BLaER1 treated with 17β-estradiol and CSF1 and Interleukin-3, amounts not matched to agents 10 nM and 100 nM (cell line): ENCODE results near the gene ZRANB1.
A peak's percentile ranks its signal among the peaks of the same experiment; 100 is the strongest.

Experiments used
- H3K27ac ChIP-seq, 11 experiments: shearing (Covaris generic); formaldehyde crosslinking; 2 replicates each; pipeline ENCODE4 v1.8.1; 2022
- H3K27me3 ChIP-seq, 11 experiments: shearing (Covaris generic); formaldehyde crosslinking; 2 replicates each; pipeline ENCODE4 v1.8.1; 2022
- H3K36me3 ChIP-seq, 11 experiments: shearing (Covaris generic); formaldehyde crosslinking; 2 replicates each; pipeline ENCODE4 v1.8.1; 2022
- H3K4me1 ChIP-seq, 10 experiments: shearing (Covaris generic); formaldehyde crosslinking; 2 replicates each; pipeline ENCODE4 v1.8.1; 2022
- H3K4me2 ChIP-seq, 11 experiments: shearing (Covaris generic); formaldehyde crosslinking; 2 replicates each; pipeline ENCODE4 v1.8.1; 2022
- H3K4me3 ChIP-seq, 10 experiments: shearing (Covaris generic); formaldehyde crosslinking; 2 replicates each; pipeline ENCODE4 v1.8.1; 2022
- H3K9ac ChIP-seq, 11 experiments: shearing (Covaris generic); formaldehyde crosslinking; 2 replicates each; pipeline ENCODE4 v1.8.1; 2022
- H3K9me3 ChIP-seq, 11 experiments: shearing (Covaris generic); formaldehyde crosslinking; replicated peaks in 1 of 11; 2 replicates each; pipeline ENCODE4 v1.8.1; 2022
- H4K20me1 ChIP-seq, 11 experiments: shearing (Covaris generic); formaldehyde crosslinking; 2 replicates each; pipeline ENCODE4 v1.8.1; 2022
- Cebpa-rat ChIP-seq, 11 experiments: shearing (Covaris generic); IDR thresholded peaks; 2 replicates each; pipeline ENCODE4 v1.8.1; 2022

The ZRANB1 gene

DNA sequence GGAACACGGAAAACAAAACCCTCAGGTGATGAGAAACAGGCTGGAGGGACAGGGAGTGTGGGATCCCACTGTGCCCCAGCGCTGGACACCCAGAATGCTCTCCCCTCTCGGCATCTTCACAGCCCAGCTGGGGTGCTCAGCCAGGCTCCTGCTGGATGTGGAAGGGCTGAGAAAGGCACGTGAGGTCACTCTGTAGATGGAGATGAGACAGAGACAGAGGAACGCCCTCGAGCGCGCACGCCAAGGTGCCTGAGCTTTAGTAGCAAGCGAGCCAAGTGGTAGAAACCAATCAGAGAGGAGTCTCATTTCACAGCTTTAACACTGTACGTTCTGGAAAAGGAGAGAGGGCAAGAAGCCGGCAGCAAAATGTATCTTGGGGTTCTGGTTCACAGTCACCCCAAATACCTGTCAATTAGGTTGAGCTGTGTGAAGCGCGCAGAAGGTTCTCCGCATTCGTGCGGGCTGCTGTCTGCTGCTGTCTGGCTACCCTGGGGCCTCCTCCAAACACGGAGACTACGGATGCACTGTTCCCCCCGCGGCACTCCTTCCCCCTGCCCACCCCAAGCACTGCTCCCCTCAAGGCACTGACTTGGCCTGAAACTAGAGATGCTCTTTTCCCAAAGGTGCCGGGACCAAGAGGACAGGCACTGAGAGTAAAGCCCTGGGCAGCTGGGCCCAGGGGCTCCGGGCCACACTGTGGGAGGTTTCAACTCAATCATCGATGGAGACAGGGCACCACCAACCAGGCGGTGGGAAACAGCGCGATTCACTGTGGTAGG, 91.4 kb downstream of the ZRANB1 start:
- Histone ChIP-seq H3K36me3 (peaks cover 89 to 100% (median 99%) of the 10 kb centered on the region in 11 experiments), H4K20me1 (peaks cover 99 to 100% (median 100%) of the 10 kb centered on the region in 11 experiments), H3K9ac (no peak overlapping the region), H3K27me3 (no peaks in the 10 kb centered on the region), H3K4me3 (no peak overlapping the region), H3K9me3 (no peaks in the 10 kb centered on the region), H3K27ac (no peak overlapping the region), H3K4me2 (peak overlapping the region in 2 of 11 experiments; percentile 10 to 25; a peak in 2 of 22 replicates), H3K4me1 (peaks cover 0 to 21% (median 3%) of the 10 kb centered on the region in 10 experiments; a peak in 8 of 20 replicates)
- no peak for TF ChIP-seq Cebpa-rat (IDR thresholded peaks at IDR 0.05)

- Histone ChIP-seq H3K4me1 (peaks cover 0 to 26% (median 3%) of the 10 kb centered on the region in 10 experiments; a peak in 8 of 20 replicates), H3K4me2 (no peak overlapping the region), H3K27ac (no peak overlapping the region), H3K9ac (no peak overlapping the region), H3K27me3 (no peaks in the 10 kb centered on the region), H3K9me3 (no peaks in the 10 kb centered on the region), H3K4me3 (no peak overlapping the region), H4K20me1 (peaks cover 99 to 100% (median 100%) of the 10 kb centered on the region in 11 experiments), H3K36me3 (peaks cover 92 to 100% (median 99%) of the 10 kb centered on the region in 11 experiments)
- no peak for TF ChIP-seq Cebpa-rat (IDR thresholded peaks at IDR 0.05)
These were observed 92.8 kb downstream of the ZRANB1 start for GRCh38 chr10:125034675-125035074.

DNA sequence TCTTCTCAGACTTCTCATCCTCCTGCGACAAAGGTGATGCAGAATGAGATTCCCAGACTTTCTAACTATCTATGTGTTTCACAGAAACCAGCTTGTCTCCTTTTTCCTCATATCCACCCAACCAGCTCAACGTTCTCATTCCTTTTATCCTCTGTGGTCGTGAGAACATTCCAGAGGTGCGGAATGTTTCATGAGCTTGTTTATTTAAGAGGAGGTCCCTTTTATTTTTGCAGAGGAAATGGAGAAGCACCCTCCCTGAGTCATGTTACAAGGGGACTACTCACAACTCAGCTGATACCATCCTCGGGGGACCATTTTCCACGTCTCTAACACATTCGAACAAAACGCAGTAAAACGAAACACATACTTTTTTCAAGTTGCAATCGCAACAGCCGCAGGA, 93.2 kb downstream of the ZRANB1 start:
- no peaks in the 10 kb centered on the region for H3K27me3 ChIP-seq
- H3K36me3 ChIP-seq: peaks cover 88 to 100% (median 97%) of the 10 kb centered on the region in 11 experiments
- H4K20me1 ChIP-seq: peaks cover 99 to 100% (median 100%) of the 10 kb centered on the region in 11 experiments
- no peak overlapping the region for H3K27ac ChIP-seq
- H3K4me1 ChIP-seq: peaks cover 0 to 30% (median 3%) of the 10 kb centered on the region in 10 experiments; a peak in 8 of 20 replicates
- no peak overlapping the region for H3K9ac ChIP-seq
- H3K9me3 ChIP-seq: no peaks in the 10 kb centered on the region
- H3K4me3 ChIP-seq: no peak overlapping the region
- H3K4me2 ChIP-seq: no peak overlapping the region
- no peak for TF ChIP-seq Cebpa-rat (IDR thresholded peaks at IDR 0.05)

DNA sequence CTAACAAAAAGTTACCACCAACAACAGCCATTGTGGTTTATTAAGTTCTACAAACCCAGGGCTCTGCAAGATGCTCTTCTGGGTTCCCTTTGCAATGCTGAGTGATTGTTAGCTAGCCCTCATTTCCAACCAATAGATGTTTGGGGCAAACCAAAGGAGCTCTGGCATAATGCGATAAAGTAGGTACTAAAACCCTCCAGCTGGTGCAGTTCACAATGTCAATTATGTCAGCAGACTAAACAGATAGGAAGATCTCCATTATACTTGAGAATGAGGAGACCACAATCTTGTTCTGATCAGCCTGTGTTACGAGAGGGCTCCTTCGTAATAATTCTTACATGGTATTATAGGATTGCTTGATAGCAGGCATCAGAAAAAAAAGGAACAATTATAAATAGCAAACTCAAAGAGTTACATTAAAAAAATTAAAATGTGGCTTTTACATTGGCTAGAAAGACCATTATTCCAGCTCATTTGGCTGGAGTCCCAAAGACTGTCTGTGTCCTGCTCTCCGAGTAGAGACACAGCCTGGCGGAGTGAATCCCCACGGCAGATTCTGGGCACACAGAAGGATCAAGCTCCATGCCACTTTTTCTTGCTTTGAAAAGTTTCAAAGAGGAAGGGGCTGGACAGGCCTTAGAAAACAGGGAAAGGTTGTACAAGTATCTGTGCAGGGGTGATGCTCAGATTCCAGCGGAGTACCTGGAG, 93.8 kb downstream of the ZRANB1 start:
- Histone ChIP-seq H3K36me3 (peaks cover 82 to 95% (median 92%) of the 10 kb centered on the region in 11 experiments), H3K4me1 (peaks cover 0 to 30% (median 3%) of the 10 kb centered on the region in 10 experiments; a peak in 8 of 20 replicates), H3K27me3 (no peaks in the 10 kb centered on the region), H3K9me3 (no peaks in the 10 kb centered on the region), H3K4me3 (no peak overlapping the region), H3K9ac (no peak overlapping the region), H4K20me1 (peaks cover 99 to 100% (median 100%) of the 10 kb centered on the region in 11 experiments), H3K27ac (no peak overlapping the region), H3K4me2 (no peak overlapping the region)
- TF ChIP-seq Cebpa-rat (IDR thresholded peaks at IDR 0.05): no peak

- Histone ChIP-seq H3K4me2 (no peak overlapping the region), H3K4me1 (peaks cover 0 to 22% (median 8%) of the 10 kb centered on the region in 10 experiments; a peak in 16 of 20 replicates), H3K27ac (no peak overlapping the region), H4K20me1 (peaks cover 94 to 99% (median 98%) of the 10 kb centered on the region in 11 experiments), H3K36me3 (peaks cover 68 to 86% (median 80%) of the 10 kb centered on the region in 11 experiments), H3K9me3 (no peaks in the 10 kb centered on the region), H3K9ac (no peak overlapping the region), H3K27me3 (no peaks in the 10 kb centered on the region), H3K4me3 (no peak overlapping the region)
- TF ChIP-seq Cebpa-rat (IDR thresholded peaks at IDR 0.05): no peak
These were observed 95.4 kb downstream of the ZRANB1 start for GRCh38 chr10:125037145-125037877.
